ENCODE data around the gene MEX3A.

DNA sequence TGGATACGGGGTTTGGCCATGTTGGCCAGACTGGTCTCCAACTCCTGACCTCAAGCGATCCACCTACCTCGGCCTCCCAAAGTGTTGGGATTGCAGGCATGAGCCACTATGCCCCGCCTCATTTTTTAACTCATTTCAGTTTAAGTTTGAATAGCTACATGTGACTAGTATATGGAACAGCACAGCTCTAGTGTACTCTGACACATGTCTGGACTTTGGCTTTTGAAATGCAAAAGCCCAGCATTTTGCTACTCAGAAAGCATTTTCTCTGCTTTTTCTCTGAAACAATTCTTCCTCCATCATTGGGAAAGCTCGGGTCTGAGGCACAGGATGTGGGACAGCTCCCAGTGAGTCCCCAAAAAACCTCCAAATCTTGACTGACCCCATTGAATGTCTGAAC lies 57.5 kb downstream of the MEX3A start:
- no peak for TF ChIP-seq POLR2A (IDR thresholded peaks at IDR 0.05)
- TF ChIP-seq, protein P1, sequence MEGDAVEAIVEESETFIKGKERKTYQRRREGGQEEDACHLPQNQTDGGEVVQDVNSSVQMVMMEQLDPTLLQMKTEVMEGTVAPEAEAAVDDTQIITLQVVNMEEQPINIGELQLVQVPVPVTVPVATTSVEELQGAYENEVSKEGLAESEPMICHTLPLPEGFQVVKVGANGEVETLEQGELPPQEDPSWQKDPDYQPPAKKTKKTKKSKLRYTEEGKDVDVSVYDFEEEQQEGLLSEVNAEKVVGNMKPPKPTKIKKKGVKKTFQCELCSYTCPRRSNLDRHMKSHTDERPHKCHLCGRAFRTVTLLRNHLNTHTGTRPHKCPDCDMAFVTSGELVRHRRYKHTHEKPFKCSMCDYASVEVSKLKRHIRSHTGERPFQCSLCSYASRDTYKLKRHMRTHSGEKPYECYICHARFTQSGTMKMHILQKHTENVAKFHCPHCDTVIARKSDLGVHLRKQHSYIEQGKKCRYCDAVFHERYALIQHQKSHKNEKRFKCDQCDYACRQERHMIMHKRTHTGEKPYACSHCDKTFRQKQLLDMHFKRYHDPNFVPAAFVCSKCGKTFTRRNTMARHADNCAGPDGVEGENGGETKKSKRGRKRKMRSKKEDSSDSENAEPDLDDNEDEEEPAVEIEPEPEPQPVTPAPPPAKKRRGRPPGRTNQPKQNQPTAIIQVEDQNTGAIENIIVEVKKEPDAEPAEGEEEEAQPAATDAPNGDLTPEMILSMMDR (IDR thresholded peaks at IDR 0.05), result no peak

Data from esophagus squamous epithelium (tissue), 4 donors.